Superior temporal gyrus (tissue), 1 donor: ENCODE measurements around the gene RPS6KA5.
A peak's percentile ranks its signal among the peaks of the same experiment; 100 is the strongest.
"Not testable (repeated sequence)": the region's sequence is repeated elsewhere in the genome, so short reads cannot be mapped to it uniquely, and the experiment has no call there.

Experiments used
- DNase-seq: peaks from one replicate; pipeline ENCODE4 v3.0.0-alpha.2; 2016; ENCODE audit errors: extremely low spot score

Gene RPS6KA5

GRCh38 chr14:90985601-90986242, 74.7 kb downstream of the RPS6KA5 start:
- DNase-seq = no peak

GRCh38 chr14:90983560-90983959, 76.9 kb downstream of the RPS6KA5 start:
- no peak for DNase-seq

- no peak for DNase-seq
These were observed 78.8 kb downstream of the RPS6KA5 start for GRCh38 chr14:90981636-90982035.

- not testable (repeated sequence) for DNase-seq
These were observed 79.8 kb downstream of the RPS6KA5 start for GRCh38 chr14:90980636-90981035.

GRCh38 chr14:90979515-90979914, 80.9 kb downstream of the RPS6KA5 start:
- no peak for DNase-seq

GRCh38 chr14:90976101-90976500, 84.3 kb downstream of the RPS6KA5 start:
- no peak for DNase-seq

- DNase-seq = no peak
These were observed 88.8 kb downstream of the RPS6KA5 start for GRCh38 chr14:90971687-90972086.

- no peak for DNase-seq
These were observed 90.3 kb downstream of the RPS6KA5 start for GRCh38 chr14:90970167-90970600.

- DNase-seq = peak; percentile 40
These were observed 90.8 kb downstream of the RPS6KA5 start for GRCh38 chr14:90969531-90970166.

- DNase-seq = no peak
These were observed 92.4 kb downstream of the RPS6KA5 start for GRCh38 chr14:90968025-90968424.

GRCh38 chr14:90966493-90966892, 93.9 kb downstream of the RPS6KA5 start:
- DNase-seq = no peak

- no peak for DNase-seq
These were observed 94.7 kb downstream of the RPS6KA5 start for GRCh38 chr14:90965765-90966164.

- peak; percentile 63 for DNase-seq
These were observed 97.1 kb downstream of the RPS6KA5 start for GRCh38 chr14:90963343-90963742.

GRCh38 chr14:90962505-90963109, 97.8 kb downstream of the RPS6KA5 start:
- no peak for DNase-seq

- no peak for DNase-seq
These were observed 99.6 kb downstream of the RPS6KA5 start for GRCh38 chr14:90960818-90961217.

- no peak for DNase-seq
These were observed 101.1 kb downstream of the RPS6KA5 start for GRCh38 chr14:90959344-90959743.

- DNase-seq = no peak
These were observed 104.2 kb downstream of the RPS6KA5 start for GRCh38 chr14:90956273-90956672.

GRCh38 chr14:90953643-90954042, 106.8 kb downstream of the RPS6KA5 start:
- not testable (repeated sequence) for DNase-seq

- no peak for DNase-seq
These were observed 117.1 kb downstream of the RPS6KA5 start for GRCh38 chr14:90943367-90943766.

- no peak for DNase-seq
These were observed 117.9 kb downstream of the RPS6KA5 start for GRCh38 chr14:90942511-90942910.

GRCh38 chr14:90941706-90942105, 118.7 kb downstream of the RPS6KA5 start:
- no peak for DNase-seq

- no peak for DNase-seq
These were observed 120.0 kb downstream of the RPS6KA5 start for GRCh38 chr14:90940318-90940962.
